Sigmoid colon (tissue), 7 donors: ENCODE results near the gene ARL13B. TPM values are rescaled to one million over a fixed set of nuclear protein-coding genes. Genes with fewer than 3 reads are reported as not detected.

Source experiments
- DNase-seq: peaks from one replicate; pipeline ENCODE4 v3.0.0-alpha.2; 2019
- H3K27ac ChIP-seq, 4 donors: fragments of 200-600 bp; sonication (generic); one replicate each; pipeline ENCODE4 v1.5.1; 2016 to 2019; ENCODE audit warnings: mild to moderate bottlenecking in 1 of 4
- H3K27me3 ChIP-seq, 3 donors: fragments of 200-600 bp; sonication (generic); one replicate each; pipeline ENCODE4 v1.5.1; 2019; ENCODE audit warnings: mild to moderate bottlenecking in 1 of 3
- H3K36me3 ChIP-seq, 4 donors: fragments of 200-600 bp; sonication (generic); one replicate each; pipeline ENCODE4 v1.5.1; 2016 to 2019
- H3K4me1 ChIP-seq, 4 donors: fragments of 200-600 bp; sonication (generic); one replicate each; pipeline ENCODE4 v1.5.1; 2017 to 2019
- H3K4me3 ChIP-seq, 4 donors: fragments of 200-600 bp; sonication (generic); one replicate each; pipeline ENCODE4 v1.5.1; 2017 to 2019; ENCODE audit warnings: mild to moderate bottlenecking in 2 of 4, moderate library complexity in 1 of 4
- H3K9me3 ChIP-seq, 4 donors: fragments of 200-600 bp in 3 of 4; sonication (generic) in 3 of 4; one replicate each; pipeline versions ENCODE4 v1.5.1 to v1.6.1; 2013 to 2019
- EP300 ChIP-seq, 4 donors: sonication (generic); formaldehyde crosslinking; IDR thresholded peaks; one replicate each; pipeline ENCODE4 v1.6.1; 2017; ENCODE audit warnings: antibody characterized with exemption in 4 of 4
- POLR2A ChIP-seq, 2 donors: fragments of 450-650 bp; IDR thresholded peaks; one replicate each; pipeline ENCODE4 v1.6.1; 2016; ENCODE audit warnings: antibody characterized with exemption in 2 of 2, mild to moderate bottlenecking in 2 of 2, moderate library complexity in 2 of 2
- POLR2AphosphoS5 ChIP-seq, 4 donors: sonication (generic); formaldehyde crosslinking; IDR thresholded peaks; one replicate each; pipeline ENCODE4 v1.6.1; 2017; ENCODE audit warnings: antibody characterized with exemption in 4 of 4
- WGBS, 2 donors: extraction: QIAGEN DNeasy Blood & Tissue Kit; methylation state at CpG; one replicate each; pipeline ENCODE4 v1.1.7; 2013; 5-methylcytosine and 5-hydroxymethylcytosine counted together
- intact Hi-C: fragments of 100-400 bp; cut with DNase I; formaldehyde crosslinking; loops from one replicate; pipeline ENCODE4 v1.15.1; 2023
- polyA plus RNA-seq, 3 donors: library from polyadenylated mRNA; stranded (reverse); fragments of 200-250 nt; gene quantifications; one replicate each; pipeline ENCODE4 v1.2.3, GENCODE V29; 2013
- total RNA-seq, 4 donors: library from RNA; depleted of rRNA; stranded (reverse); fragments of >200 nt; gene quantifications; one replicate each; pipeline ENCODE4 v1.1.0, GENCODE V29; 2016
- TF ChIP-seq, protein P1 (sequence below), 4 experiments: fragments of 450-650 bp in 3 of 4; fragments of 200-600 bp in 1 of 4; IDR thresholded peaks; one replicate each; pipeline ENCODE4 v1.5.1; 2016 to 2019; ENCODE audit warnings: antibody characterized with exemption in 4 of 4, mild to moderate bottlenecking in 3 of 4, moderate library complexity in 2 of 4
- donor health status: healthy with polysubstance abuse.
- donor health status: Bipolar disorder and iron deficiency.
- donor health status: healthy.

The ARL13B gene
- total and polyA plus RNA-seq, 7 donors: 1.8 to 14.0 (median 9.6) TPM

DNA sequence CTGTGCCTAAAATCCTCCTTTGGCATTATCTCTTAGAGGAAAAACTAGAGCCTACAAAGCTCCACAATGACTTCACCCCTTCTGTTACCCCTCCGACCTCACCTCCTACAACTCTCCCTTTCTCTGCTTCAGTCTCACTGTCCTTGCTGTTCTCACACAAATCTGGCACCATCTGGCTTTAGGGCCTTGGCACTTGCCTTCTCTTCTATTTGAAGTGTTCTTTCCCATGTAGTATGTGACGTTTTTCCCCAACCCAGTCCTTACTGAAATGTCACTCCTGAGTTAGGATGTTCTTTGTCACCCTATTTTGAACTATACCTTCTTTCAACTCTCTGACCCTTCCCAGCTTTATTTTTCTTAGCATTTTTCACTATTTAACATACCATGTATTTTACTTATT, 39.7 kb downstream of the ARL13B start:
- H3K36me3 ChIP-seq: peaks cover 0 to 6% (median 0%) of the 10 kb centered on the region in 4 donors
- no peak for DNase-seq
- no peaks in the 10 kb centered on the region for H3K27me3 ChIP-seq
- H3K27ac ChIP-seq: no peak overlapping the region
- no peaks in the 10 kb centered on the region for H3K9me3 ChIP-seq
- intact Hi-C loops: no loop called here
- TF ChIP-seq POLR2AphosphoS5 (IDR thresholded peaks at IDR 0.05) (no peak), POLR2A (IDR thresholded peaks at IDR 0.05) (no peak), EP300 (IDR thresholded peaks at IDR 0.05) (no peak)
- TF ChIP-seq, protein P1, sequence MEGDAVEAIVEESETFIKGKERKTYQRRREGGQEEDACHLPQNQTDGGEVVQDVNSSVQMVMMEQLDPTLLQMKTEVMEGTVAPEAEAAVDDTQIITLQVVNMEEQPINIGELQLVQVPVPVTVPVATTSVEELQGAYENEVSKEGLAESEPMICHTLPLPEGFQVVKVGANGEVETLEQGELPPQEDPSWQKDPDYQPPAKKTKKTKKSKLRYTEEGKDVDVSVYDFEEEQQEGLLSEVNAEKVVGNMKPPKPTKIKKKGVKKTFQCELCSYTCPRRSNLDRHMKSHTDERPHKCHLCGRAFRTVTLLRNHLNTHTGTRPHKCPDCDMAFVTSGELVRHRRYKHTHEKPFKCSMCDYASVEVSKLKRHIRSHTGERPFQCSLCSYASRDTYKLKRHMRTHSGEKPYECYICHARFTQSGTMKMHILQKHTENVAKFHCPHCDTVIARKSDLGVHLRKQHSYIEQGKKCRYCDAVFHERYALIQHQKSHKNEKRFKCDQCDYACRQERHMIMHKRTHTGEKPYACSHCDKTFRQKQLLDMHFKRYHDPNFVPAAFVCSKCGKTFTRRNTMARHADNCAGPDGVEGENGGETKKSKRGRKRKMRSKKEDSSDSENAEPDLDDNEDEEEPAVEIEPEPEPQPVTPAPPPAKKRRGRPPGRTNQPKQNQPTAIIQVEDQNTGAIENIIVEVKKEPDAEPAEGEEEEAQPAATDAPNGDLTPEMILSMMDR (IDR thresholded peaks at IDR 0.05): no peak
- WGBS, 2 donors: 88 to 90% methylated on average over 2 of the region's 2 CpGs
- no peaks in the 10 kb centered on the region for H3K4me1 ChIP-seq
- no peak overlapping the region for H3K4me3 ChIP-seq

DNA sequence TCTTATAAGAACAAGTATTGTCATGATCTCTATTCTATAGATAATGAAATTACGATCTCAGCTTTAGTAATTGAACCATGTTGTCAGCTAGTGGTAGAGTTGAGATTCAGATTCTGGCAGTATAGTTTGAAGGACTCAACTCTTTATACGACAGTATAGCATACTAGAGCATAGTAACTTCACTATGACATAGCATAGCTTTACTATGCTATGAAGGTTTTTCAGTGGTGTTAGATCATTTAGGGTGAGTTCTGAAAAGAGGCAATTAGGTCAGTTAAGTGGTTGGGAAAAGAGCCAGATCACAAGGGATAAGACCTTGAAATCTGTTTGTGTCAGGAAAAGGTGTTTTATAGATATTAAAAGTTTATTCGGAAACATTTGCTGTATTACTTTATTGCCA, 40.3 kb downstream of the ARL13B start:
- no peaks in the 10 kb centered on the region for H3K4me1 ChIP-seq
- WGBS, 2 donors: 26 to 80% methylated on average over 3 of the region's 3 CpGs
- no peak for DNase-seq

DNA sequence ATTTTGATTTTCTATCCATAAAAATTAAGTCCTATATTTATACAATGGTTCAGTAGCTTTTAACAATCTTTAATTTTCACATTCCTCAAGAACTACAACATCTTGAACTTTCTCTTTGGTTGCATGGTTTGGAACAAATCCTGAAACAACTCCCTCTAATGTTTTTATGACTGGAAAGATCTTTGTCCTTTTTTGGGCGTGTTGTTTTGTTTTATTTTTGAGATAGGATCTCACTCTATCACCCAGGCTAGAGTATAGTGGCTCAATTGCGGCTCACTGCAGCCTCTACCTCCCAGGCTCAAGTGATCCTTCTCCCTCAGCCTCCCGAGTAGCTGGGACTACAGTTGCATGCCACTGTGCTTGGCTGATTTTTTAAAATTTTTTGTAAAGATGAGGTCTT, 44.4 kb downstream of the ARL13B start:
- Histone ChIP-seq H3K4me3 (no peak overlapping the region), H3K27ac (no peak overlapping the region), H3K9me3 (no peaks in the 10 kb centered on the region), H3K36me3 (peaks cover 0 to 6% (median 0%) of the 10 kb centered on the region in 4 donors), H3K4me1 (no peaks in the 10 kb centered on the region), H3K27me3 (no peaks in the 10 kb centered on the region)
- 11 to 53% methylated on average over 3 of the region's 3 CpGs for WGBS, 2 donors
- TF ChIP-seq POLR2A (IDR thresholded peaks at IDR 0.05) (no peak), POLR2AphosphoS5 (IDR thresholded peaks at IDR 0.05) (no peak), EP300 (IDR thresholded peaks at IDR 0.05) (no peak)
- TF ChIP-seq, protein P1 (IDR thresholded peaks at IDR 0.05): no peak
- no peak for DNase-seq
- intact Hi-C loops: no loop called here

More for the DNA sequence above, 40.3 kb downstream of the ARL13B start:
- intact Hi-C loops: no loop called here
- Histone ChIP-seq H3K9me3 (no peaks in the 10 kb centered on the region), H3K27me3 (no peaks in the 10 kb centered on the region), H3K36me3 (peaks cover 0 to 6% (median 0%) of the 10 kb centered on the region in 4 donors), H3K27ac (no peak overlapping the region), H3K4me3 (no peak overlapping the region)
- TF ChIP-seq POLR2A (IDR thresholded peaks at IDR 0.05) (no peak), EP300 (IDR thresholded peaks at IDR 0.05) (no peak), POLR2AphosphoS5 (IDR thresholded peaks at IDR 0.05) (no peak)
- TF ChIP-seq, protein P1 (IDR thresholded peaks at IDR 0.05): no peak

DNA sequence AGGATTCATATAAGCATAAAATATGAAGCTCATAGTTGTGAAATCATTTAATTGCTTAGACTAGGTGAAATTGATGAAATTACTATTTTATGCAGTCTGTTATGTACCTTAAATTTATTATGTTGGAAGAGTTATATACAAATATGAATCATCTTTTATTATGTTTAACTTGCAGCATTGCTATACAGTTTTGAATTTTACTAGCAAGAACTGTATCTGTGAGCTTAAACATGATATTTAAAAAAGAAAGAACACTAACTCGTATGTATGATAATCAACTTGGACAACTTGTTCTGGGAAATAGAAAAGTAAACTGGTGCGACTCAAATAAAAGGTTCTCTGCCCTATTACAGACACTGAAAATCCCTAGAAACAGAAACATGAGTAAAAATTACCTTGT, 46.7 kb downstream of the ARL13B start:
- Histone ChIP-seq H3K9me3 (no peaks in the 10 kb centered on the region), H3K27me3 (no peaks in the 10 kb centered on the region), H3K27ac (no peak overlapping the region), H3K4me1 (no peaks in the 10 kb centered on the region), H3K36me3 (peaks cover 0 to 6% (median 0%) of the 10 kb centered on the region in 4 donors), H3K4me3 (no peak overlapping the region)
- intact Hi-C loops: no loop called here
- TF ChIP-seq EP300 (IDR thresholded peaks at IDR 0.05) (no peak), POLR2AphosphoS5 (IDR thresholded peaks at IDR 0.05) (no peak)
- WGBS, 2 donors: 18 to 69% methylated on average over 2 of the region's 2 CpGs
- DNase-seq: no peak

DNA sequence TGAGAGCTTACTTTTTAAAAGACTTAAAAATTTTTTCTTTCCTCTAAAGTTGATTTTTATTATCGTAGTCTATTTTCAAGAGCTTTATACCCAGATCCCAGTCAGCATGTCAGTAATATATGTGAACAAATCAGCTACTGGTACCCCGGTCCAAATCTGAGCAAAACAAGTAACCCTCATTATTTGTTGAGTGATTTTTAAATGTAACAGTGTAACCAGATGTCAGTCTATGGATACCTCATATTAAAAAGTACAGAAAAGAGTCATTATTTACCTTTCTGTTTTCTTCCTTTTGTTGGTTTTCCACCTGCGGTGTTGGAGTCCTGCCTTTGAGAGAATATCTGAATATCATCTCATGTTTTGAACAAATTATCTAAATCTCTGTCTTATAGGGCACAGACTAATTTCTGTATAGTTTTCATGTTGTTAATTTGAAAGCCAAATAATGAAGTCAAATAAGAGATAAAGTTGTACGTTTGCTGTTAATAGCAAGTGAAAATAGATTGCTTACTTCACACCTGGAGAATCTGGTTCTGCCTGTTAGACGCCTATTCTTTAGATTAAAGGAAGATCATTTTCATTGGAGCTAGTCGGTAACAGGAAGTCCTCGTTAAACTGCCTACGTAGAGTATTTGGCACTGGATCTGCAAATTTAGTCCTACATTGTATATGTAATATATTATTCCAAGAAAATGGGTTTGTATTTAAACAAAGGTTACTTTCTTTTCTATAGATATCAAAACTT, 48.3 kb downstream of the ARL13B start, which contains the start of gene STX19:
Gene STX19, minus strand, starts transcription at position 505 of the 745 bp plus-strand sequence. CDS start 13,328 bp downstream, outside the sequence.
- no peak within 1 kb of the TSS for H3K27ac ChIP-seq
- no peak for DNase-seq

More for the DNA sequence above, 48.3 kb downstream of the ARL13B start, which contains the start of gene STX19:
- H3K9me3 ChIP-seq: no peaks in the 10 kb centered on the region
- no peak for TF ChIP-seq POLR2A (IDR thresholded peaks at IDR 0.05)
- H3K36me3 ChIP-seq: no peaks in the 10 kb centered on the region
- 32 to 70% methylated on average over 8 of the region's 8 CpGs for WGBS, 2 donors
- no peaks in the 10 kb centered on the region for H3K4me1 ChIP-seq
- intact Hi-C loops: no loop called here
- no peaks in the 10 kb centered on the region for H3K27me3 ChIP-seq
- H3K4me3 ChIP-seq: no peak within 1 kb of the TSS
